HG03342 (cell line): ENCODE measurements around the gene SPPL2B.
"Not testable (repeated sequence)": the region's sequence is repeated elsewhere in the genome, so short reads cannot be mapped to it uniquely, and the experiment has no call there.

Experiments
- ATAC-seq: cut with Tn5 transposase; IDR thresholded peaks from one replicate; pipeline ENCODE4 v1.9.1; 2021; ENCODE audit warnings: mild to moderate bottlenecking, moderate library complexity; ENCODE audit not compliant: unreplicated experiment

SPPL2B gene

DNA sequence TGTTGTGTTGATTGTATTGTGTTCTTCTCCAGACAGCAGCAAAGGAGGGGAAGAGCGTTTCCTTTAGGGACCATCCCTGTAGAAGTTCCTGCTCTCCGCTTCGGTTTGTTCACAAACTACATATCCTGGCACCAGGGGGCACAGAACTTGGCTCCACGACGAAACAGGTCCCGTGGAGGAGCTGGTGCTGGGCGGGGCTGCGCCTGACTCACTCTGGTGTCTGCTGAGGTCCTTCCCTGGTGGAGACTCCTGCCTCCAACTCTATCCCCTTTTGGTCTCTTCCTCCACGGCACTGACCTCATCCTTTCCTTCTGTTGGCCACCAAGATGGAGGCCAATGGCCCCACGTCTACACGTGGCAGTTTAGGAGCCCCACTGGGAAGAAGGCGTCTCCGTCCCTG is 46.3 kb downstream of the SPPL2B start:
- ATAC-seq = no peak

DNA sequence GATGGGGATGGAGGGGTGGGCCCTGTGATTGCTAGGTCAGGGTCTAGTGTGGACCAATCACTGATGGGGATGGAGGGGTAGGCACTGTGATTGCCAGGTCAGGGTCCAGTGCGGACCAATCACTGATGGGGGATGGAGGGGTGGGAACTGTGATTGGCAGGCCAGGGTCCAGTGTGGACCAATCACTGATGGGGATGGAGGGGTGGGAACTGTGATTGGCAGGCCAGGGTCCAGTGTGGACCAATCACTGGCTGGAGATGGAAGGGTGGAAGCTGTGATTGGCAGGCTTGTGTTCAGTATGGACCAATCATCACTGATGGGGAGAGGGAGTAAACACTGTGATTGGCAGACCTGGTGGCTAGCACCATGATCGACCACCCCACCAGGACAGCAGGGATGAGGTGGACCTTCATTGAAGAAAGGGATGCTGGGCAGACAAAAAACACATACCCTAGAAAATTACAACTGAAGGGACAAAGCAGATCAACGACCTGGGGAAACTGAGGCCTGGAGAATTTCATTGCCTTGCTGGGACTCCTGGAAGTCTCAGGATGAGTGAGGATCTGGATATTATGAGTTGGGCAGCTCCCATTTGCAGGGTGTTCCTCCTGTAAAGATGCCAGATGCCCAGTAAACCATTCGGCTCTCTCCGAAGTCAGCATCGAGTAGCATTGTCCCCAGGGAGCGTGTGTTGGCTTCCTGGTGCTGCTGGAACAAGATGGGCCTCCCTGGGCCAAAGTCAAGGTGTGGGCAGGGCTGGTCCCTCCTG is 47.1 kb downstream of the SPPL2B start:
- ATAC-seq = no peak

DNA sequence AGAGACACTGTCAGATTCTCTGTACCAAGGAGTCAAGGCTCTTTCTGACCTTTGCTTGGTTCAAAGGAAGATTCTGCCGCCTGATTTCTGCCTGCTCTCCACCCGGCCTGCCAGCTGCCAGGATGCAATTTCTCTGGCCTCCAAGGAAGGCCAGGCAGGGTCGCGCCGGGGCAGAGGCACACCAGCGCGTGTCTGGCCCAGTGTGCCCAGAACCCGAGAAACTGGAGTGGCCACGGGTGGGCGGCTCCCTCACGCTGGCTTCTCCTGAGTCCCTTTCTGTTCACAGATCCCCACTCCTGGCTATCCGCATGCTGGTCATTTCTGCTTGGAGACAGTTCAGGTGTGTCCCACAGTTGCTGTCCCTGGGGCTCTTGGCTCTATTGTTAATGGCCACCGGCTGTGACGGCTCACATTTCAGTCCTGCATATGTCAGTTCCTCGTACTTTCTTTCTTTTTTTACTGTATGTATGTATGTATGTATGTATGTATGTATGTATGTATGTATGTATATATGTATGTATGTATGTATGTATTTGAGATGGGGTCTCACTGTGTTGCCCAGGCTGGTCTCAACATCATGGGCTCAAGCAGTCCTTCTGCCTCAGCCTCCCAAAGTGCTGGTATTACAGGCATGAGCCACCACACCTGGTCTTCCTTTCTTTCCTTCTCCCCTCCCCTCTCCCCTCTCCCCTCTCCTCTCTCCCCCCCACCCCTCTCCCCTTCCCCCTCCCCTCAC is 48.5 kb downstream of the SPPL2B start:
- no peak for ATAC-seq

DNA sequence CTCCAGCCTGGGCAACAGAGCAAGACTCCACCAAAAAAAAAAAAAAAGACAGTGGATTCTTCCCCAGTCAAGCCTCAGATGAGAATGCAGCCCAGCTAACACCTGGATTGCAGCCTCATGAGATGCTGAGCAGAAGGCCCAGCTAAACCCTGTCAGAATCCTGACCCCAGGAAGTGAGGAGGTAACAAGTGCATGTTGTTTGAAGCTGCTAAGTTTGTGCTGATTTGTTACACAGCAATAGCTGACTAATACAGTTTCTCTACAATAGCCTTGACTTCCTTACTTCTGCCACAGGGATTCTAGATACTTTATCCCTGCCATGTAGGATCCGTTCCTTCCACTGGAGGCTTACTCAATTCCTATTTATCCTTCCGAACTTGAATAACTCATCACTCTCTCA is 52.1 kb downstream of the SPPL2B start:
- ATAC-seq = no peak

DNA sequence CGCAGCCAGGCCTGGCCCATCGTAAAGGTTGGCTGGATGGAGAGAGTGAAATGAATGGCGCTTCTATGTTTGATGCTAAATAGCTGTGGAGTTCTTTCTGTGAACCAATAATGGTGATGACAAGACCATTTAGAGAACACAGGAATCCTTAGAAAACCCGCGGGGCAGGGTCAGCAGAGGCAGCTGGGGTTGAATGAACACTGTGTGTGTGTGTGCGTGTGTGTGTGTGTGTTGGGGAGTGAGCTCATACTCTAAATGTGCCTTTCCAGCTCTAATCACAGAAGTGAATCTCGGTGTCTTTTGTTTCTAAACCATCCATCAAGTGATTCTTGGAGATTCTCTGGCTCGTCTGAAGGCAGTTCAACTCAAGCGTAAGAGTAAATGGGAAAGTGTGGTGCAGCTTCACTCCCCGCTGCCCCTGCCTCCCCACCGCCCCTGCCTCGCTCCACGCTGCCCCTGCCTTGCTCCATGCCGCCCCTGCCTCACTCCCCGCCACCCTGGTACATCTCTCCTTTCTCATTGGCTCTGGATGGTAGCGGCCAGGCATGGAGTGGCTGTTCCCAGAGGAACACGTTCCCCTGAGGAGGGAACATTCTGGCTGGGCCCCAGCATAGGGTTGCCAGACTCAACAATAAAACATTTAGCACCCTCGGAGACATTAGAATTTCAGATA is 52.8 kb downstream of the SPPL2B start:
- no peak for ATAC-seq

DNA sequence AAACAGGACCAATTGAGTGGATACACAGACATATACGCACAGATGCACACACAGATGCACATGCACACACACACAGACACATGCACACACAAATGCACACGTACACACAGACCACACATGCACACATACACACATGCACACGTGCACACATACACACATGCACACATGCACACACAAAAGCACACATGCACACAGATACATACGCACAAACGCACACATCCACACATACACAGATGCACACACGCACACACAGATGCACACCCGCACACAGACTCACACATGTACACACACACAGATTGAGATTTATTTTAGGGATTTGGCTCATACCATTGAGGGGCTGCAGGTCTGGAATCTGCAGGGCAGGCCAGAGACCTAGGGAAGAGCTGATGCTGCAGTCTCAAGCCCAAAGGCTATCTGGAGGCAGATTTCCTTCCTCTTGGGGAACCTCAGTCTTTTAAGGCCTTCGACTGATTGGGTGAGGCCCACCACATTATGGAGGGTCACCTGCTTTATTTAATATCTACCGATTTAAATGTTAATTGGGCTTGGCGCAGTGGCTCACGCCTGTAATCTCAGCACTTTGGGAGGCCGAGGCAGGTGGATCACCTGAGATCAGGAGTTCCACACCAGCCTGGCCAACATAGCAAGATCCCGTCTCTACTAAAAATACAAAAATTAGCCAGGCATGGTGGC is 54.2 kb downstream of the SPPL2B start:
- no peak for ATAC-seq

DNA sequence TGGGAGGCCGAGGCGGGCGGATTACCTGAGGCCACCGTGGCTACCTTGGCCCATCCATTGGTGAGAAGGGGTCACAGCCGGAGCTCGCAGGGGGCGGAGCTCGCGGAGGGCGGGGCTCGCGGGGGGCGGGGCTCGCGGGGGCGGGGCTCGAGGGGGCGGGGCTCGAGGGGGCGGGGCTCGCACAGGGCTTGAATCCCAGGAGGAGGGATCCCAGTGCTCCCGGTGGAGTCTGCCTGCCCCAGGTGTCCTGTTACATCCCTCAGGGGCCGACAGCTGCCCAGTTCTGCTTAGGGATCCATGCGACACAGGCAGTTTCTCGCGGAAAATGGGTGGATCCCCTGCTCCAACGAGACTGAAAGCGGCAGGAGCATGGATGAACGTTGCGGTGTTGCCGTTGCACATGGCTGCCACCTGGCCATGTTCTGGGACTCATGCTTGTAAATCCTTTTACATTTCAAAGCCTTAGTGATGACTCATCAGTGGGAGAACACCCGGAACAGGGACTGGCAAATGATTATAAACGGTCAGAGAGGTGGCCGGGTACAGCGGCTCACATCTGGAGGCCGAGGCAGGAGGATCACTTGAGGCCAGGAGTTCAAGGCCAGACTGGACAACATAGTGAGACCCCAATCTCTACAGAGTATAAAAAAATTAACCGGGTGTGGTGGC is 56.7 kb downstream of the SPPL2B start:
- no peak for ATAC-seq

DNA sequence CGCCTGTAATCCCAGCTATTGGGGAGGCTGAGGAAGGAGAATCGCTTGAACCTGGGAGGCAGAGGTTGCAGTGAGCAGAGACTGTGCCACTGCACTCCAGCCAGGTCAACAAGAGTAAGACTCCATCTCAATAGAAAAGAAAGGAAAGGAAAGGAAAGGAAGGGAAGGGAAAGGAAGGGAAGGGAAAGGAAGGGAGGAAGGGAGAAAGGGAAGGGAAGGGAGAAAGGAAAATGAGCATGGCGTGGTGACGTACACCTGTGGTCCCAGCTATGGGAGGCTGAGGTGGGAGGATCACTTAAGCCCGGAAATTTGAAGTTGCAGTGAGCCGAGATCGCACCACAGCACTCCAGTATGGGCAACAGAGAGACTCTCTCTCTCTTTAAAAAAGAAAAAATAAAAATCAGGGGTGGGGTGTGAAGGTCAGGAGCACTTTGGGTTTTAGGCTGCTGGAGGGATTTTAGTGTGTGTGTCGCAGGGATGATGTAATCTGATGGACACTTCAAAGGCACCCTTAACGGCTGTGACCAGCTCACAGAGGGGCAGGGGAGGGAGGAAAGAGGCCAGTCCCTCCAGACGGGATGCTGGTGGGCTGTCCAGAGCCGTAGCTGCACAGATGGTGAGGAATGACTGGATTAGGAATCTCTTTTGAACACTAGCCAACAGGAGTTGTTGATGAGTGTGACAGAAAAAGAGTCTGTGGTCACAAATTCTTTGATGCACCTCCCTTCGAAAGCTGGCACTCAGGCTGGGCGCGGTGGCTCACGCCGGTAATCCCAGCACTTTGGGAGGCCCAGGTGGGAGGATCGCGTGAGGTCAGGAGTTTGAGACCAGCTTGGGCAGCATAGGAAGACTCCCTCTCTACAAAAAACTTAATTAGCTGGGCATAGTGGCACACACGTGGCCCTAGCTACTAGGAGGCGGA is 59.1 kb downstream of the SPPL2B start:
- no peak for ATAC-seq

DNA sequence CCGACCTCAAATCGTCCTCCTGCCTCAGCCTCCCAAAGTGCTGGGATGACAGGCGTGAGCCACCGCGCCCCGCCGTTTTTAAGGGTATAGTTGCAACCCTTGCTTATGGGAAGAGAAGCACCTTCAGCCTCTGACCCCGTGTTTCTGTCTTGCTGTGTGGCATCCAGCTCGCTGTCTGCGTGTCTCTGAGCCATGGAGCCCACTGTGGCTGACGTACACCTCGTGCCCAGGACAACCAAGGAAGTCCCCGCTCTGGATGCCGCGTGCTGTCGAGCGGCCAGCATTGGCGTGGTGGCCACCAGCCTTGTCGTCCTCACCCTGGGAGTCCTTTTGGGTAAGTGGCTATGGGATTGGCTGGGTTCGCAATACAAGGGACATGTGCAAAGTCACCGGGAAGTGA is 61.1 kb downstream of the SPPL2B start:
- ATAC-seq = no peak

DNA sequence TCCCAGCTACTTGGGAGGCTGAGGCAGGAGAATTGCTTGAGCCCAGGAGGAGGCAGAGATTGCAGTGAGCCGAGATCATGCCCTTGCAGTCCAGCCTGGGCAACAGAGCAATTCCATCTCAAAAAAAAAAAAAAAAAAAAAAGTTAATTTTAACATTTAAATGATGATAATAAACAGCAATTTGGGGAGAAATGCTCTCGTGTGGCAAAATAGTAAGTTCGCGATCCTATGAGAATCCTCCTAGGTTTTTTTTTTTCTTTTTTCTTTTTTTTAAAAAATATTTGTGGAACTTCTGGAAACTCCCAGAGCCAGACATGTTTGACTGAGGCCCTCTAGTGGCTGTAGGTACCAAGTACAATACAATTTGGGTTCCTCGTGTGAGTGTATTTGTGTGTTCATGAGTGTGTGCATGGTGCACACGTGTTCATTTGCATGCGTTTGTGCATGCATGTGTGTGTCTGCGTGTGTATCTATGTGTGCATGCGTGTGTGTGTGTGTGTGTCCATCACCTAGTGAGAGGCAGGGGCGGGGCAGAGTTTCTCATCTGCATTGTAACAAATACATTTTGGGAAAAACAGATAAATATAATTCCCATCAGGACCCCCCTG is 62.7 kb downstream of the SPPL2B start:
- ATAC-seq = no peak

DNA sequence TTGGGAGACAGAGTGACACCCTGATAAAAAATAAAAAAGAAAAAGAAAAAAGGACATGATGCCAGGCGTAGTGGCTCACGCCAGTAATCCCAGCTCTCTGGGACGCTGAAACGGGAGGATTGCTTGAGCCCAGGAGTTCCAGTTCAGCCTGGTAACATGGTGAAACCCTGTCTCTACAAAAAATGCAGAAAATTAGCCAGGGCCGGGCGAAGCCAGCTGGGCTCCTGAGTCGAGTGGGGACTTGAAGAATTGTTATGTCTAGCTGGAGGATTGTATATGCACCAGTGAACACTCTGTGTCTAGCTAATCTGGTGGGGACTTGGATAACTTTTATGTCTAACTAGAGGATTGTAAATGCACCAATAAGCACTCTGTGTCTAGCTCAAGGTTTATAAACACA is 63.9 kb downstream of the SPPL2B start:
- ATAC-seq = no peak

DNA sequence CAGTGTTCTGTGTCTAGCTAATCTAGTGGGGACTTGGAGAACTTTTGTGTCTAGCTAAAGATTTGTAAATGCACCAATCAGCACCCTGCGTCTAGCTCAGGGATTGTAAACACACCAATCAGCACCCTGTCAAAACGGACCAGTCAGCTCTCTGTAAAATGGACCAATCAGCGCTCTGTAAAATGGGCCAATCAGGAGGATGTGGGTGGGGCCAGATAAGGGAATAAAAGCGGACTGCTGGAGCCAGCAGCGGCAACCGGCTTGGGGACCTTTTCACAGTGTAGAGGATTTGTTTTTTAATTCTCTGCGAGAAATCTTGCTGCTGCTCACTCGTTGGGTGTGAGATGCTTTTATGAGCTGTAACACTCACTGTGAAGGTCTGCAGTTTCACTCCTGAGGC is 64.4 kb downstream of the SPPL2B start:
- not testable (repeated sequence) for ATAC-seq

DNA sequence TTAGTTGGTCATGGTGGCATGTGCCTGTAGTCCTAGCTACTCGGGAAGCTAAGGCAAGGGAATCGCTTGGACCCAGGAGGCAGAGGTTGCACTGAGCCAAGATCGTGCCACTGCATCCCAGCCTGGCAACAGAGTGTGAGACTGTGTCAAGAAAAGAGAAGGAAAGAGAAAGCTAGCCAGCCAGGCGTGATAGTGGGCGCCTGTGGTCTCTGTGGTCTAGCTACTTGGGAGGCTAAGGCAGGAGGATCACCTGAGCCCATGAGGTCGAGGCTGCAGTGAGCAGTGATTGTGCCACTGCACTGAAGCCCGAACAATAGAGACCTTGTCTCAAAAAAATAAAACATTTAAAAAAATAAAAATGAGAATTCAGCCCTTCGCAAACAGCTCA is 65.6 kb downstream of the SPPL2B start:
- ATAC-seq = no peak

DNA sequence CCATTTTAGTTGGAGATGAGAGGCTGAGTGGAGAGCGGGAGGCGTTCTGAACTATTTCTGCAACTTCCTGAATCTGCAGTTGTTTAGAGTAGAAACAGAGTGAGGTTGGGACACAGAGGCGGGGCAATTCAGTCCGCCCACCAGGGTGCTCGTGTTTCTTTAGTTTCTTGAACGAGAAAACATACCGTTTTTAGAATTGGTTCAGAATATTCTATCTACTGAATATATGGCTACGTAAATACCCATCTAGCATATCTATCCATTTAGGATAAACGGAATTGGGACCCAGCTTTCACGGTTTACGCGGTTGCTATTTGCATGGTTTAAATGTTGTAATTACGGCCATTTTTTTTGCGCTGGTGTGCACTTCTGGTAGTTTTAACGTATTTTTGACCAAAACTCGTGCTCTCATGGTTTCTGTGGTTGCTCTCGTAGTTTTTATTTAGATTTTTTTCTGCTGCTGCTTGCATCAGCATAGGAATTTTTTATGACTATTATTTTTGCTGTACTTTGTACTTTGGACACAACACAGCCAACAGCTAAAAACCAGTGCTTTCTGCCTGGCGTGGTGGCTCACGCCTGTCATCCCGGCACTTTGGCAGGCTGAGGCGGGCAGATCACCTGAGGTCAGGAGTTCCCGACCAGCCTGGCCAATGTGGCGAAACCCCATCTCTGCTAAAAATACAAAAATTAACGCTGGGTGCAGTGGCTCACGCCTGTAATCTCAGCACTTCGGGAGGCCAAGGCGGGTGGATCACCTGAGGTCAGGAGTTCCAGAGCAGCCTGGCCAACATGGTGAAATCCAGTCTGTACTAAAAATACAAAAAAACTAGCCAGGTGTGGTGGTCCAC is 66.2 kb downstream of the SPPL2B start:
- no peak for ATAC-seq

DNA sequence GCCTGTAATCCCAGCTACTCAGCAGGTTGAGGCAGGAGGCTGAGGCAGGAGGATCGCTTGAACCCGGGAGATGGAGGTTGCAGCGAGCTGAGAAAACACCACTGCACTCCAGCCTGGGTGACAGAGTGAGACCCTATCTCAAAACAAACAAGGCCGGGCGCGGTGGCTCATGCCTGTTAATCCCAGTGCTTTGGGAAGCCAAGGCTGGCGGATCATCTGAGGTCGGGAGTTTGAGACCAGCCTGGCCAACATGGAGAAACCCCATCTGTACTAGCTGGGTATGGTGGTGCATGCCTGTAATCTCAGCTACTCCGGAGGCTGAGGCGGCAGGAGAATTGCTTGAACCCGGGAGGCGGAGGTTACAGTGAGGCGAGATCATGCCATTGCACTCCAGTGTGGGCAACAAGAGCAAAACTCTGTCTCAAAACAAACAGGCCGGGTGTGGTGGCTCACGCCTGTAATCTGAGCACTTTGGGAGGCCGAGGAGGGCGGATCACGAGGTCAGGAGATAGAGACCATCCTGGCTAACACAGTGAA is 66.9 kb downstream of the SPPL2B start:
- ATAC-seq = not testable (repeated sequence)

DNA sequence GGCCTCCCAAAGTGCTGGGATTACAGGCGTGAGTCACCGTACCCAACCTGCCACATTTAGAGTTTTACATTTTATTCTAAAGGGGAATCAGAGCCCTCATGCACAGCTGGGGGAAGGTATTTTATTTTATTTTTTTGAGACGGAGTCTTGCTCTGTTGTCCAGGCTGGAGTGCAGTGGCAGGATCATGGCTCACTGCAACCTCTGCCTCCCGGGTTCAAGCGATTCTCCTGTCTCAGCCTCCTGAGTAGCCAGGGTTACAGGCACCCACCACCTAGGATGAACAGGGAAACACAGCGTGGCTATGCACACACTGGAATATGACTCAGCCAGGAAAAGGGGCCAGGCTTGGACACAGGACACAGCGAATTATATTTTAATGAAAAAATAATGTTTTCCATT is 68.7 kb downstream of the SPPL2B start:
- ATAC-seq = not testable (repeated sequence)

DNA sequence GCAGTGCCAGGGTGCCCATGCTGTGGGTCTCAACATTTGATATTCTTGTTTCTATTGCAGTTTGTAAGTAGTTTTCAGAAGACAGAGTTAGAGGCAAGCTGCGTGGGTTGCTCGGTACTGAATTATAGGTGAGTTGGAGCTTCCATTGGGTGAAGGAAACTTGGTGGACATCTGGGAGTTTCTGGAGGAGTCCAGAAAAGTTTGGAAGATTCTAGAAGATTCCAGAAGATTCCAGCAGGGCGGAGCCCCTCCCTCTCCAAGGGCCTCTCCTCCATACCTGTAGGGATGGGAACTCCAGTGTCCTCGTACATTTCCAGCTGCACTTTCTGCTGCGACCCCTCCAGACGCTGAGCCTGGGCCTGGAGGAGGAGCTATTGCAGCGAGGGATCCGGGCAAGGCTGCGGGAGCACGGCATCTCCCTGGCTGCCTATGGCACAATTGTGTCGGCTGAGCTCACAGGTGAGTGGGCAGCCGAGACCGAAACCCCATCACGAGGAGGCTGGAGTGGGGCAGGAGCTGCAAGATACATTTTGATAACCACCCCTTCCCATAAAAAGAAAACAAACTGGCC is 70.3 kb downstream of the SPPL2B start:
- no peak for ATAC-seq

DNA sequence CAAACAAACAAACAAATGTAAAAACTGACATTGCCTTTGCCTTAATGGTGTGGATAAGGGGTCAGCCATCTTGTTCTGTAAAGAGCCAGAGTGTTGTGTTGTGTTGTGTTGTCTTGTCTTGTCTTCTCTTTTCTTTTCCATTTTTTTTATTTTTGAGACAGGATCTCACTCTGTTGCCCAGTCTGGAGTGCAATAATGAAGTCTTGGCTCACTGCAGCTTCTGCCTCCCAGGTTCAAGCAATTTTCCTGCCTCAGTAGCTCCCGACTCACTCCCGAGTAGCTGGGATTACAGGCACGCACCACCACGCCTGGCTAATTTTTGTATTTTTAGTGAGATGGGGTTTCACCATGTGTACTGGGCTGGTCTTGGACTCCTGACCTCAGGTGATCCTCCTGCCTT is 71.1 kb downstream of the SPPL2B start:
- ATAC-seq = no peak
